Right kidney (tissue), 1 donor: ENCODE data around the gene IRS2.
A peak's percentile ranks its signal among the peaks of the same experiment; 100 is the strongest.
"Not testable (repeated sequence)": the region's sequence is repeated elsewhere in the genome, so short reads cannot be mapped to it uniquely, and the experiment has no call there.

Experiments
- DNase-seq: peaks from one replicate; pipeline ENCODE4 v3.0.0-alpha.2; 2016

IRS2 gene

DNA sequence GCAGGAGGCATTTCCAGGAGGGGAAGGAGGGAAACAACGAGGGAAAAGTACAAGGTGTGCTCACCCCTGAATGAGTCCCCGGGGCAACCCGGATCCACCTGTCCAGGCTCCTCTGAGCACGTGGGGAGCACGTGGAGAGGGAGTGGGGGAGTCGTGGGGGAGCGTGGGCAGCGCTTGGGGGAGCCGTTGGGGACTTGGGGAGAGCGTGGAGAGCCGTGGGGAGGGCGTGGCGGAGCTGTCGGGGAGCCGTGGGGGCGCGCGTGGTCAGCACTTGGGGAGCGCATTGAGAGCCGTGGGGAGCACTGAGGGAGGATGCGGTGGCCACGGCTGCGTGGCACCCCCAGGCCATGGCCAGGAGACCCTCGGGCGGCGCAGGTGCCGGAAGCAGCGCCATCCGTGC, 52.8 kb downstream of the IRS2 start:
- DNase-seq = no peak

DNA sequence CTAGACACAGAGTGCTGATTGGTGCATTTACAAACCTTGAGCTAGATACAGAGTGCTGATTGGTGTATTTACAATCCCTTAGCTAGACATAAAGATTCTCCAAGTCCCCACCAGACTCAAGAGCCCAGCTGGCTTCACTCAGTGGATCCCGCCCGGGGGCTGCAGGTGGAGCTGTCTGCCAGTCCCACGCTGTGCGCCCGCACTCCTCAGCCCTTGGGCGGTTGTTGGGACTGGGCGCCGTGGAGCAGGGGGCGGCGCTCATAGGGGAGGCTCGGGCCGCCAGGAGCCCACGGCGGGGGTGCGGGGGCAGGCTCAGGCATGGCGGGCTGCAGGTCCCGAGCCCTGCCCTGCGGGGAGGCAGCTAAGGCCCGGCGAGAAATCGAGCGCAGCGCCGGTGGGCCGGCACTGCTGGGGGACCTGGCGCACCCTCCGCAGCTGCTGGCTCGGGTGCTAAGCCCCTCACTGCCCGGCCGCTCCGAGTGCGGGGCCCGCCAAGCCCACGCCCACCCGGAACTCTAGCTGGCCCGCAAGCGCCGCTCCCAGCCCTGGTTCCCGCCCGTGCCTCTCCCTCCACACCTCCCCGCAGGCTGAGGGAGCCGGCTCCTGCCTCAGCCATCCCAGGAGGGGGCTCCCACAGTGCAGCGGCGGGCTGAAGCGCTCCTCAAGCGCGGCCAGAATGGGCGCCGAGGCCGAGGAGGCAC, 53.8 kb downstream of the IRS2 start:
- DNase-seq = not testable (repeated sequence)

DNA sequence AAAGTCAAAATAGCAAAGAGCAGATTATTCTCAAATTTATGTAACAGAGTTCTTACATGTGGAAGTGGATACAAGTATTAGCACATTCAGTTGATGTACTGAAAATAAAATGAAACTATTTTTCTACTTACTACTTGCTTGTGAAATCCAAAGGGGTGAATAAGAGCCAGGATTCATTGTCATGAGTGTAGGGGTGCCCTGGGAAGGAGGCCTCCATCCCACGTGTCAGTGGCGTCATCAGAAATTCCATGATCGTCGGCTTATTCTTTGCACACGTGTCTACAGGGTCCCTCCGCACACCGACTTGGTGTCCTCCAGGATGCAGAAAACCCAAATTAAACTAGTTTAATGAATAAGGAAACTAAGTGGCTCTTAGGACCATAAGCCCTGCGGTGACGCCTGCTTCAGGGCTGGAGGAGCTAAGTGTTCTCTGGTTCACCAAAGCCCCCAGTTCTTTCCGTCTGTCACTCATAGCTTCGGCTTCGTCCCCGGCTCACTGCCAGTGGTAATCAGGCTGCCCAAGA, 55.5 kb downstream of the IRS2 start:
- no peak for DNase-seq

DNA sequence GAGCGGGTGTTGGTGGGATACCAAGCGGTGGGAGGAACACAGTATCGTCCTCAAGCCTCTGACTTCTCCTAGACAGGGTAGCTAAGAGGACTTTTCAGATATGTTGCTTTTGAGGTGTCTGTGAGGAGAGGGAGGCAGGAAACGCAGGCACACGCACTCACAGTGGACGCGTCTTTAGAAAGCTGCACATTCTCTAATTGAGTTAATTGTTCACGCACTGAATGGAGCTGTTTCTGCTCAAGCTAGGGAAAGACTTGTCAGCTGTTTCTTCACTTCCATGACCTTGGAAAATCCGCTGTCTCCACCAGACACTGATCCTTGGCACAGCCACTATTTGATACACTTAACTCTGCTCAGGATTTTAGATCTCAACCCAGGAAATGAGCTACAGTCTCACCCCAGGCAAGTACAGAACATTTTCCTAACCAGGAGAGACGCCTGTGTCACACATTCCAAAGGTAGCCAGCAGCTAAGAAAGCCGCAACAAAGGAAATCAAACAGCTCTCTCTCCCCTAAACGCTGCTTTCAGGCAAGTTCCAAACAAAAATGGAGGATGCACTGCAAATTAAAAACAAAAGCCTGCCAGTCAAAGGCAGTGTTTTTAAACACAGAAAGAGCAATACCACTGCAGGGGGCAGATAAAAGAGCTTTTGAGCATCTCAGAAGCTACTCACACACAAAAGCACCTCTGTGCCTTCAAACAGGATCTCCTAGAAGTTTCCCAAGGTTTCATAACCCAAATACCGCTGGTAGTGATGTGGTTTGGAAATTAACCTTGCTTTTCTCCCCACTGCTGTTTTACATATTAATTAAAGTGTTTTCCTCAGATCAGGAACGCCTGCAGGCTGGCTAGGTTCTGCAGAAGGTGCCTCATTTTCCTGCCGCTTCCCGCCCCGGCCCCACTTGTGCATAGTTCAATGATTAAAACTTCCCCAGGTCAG, 57.3 kb downstream of the IRS2 start:
- DNase-seq = peak; percentile 59

DNA sequence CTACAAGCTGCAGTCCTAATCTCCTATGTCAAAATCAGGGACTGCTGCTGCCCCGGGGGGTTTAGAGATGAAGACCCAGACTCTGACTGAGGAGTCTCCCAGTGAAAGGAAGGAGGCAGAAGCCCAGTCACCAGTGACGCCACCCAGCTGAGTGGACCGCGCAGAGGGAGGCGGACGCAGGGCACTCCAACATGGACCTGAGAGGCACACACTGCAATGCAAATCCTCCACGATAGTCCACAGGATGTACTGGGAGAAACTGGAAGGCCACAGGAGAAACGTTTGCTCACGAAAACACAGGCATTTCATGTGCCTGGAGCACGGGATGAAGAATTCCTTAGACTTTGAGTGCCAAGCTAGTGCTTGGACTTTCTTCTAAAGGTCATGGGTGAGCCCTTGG, 58.3 kb downstream of the IRS2 start:
- no peak for DNase-seq

DNA sequence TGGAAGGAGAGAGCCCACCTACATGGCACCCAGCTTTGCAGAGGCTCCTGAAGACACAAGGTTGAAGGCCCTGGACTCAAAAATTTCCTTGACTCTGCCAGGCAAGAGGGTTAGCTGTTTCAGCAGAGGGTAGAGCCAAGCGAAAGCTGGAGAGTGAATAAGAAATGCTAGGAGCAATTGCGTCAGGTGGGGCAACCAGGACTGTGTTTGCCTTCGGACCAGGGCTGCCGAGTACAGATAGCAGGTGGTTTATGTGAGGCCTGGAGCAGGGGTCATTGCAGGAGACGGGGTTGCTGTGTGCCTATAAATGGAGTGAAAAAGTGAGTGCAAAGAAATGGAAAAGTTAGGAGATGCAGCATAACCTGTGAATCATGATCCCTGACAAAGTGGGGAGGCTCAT, 59.1 kb downstream of the IRS2 start:
- no peak for DNase-seq

DNA sequence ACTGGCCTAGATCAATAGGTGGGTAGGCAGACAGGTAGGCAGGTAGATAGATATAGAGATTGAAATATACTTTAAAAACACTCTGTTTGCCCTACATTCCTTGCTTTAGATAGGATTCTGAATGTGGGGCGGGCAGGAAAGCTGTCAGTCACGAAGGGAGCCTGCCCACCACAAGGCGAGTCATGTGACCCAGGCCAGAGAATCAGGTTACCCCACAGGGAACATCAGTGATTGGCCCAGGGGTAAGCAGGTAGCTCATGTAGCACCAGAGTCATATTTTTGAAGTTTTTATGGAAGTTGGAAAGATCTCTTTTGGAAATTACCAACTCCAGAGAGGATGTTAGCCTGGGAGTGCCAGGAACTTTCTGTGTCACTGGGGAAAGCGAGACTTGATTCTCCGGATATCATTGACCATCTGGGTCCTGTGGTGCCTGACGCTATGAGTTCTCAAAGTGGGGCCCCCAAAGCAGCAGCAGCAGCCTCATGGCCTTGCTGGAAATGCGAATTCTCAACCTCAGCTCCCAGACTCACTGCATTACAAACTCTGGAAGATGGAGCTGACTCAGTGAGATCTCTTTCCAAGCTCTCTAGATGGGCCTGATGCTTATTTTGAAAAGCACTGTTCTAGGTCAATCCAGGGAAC, 60.3 kb downstream of the IRS2 start:
- no peak for DNase-seq

DNA sequence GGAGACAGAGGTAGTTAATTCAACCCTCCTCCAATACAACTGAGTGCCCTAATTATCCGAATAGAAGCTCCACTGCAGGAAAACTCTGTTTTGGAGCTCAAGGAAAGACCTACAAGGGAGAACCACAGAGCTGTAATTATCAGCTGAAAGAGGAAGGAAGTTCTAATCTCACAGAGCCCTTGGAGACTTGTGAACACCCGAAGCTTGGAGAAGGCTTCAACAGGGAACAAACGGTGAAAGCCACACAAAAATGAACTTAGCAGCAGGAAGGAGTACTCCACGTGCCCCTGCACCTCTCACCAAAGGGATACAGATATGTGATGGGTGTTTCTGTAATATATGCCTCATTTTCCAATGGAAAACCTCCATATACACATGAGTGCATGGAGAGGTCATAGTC, 61.1 kb downstream of the IRS2 start:
- DNase-seq = no peak

DNA sequence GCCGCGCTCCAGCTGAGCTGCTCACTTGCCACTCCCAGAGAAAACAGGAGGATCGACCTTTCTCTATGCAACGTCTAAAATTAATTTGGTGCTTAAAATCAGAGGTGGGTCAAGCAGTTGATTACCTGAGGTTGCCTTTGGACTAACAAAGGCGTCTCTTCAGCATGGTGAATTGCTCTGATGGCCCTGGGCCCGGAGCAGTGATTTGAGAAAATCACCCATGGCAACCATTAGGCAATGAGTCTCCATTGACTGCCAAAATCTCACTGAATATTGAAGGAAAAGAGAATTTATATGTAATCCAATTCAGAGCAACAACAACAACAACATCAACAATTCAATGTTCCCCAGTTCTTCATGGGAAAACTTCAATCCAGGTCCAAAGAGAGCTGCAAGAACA, 61.8 kb downstream of the IRS2 start:
- DNase-seq = no peak

DNA sequence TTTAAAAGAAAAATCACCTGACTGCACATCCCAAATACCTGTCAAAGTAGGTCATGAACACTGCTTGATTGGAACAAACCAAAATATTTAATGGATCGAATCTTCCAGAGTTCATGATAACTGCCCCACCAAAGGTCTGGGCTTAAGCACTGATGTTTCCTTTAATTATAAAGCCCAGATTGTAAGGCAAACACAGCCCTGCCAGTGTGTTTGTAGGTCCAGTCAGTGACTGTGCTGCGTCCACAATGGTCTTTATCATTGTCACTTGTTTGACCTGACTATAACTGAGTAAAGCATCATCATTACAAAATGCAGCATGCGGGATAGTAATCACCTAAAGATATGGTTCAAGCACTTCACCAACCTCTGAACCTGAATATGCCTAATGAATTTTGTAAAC, 63.3 kb downstream of the IRS2 start:
- no peak for DNase-seq

DNA sequence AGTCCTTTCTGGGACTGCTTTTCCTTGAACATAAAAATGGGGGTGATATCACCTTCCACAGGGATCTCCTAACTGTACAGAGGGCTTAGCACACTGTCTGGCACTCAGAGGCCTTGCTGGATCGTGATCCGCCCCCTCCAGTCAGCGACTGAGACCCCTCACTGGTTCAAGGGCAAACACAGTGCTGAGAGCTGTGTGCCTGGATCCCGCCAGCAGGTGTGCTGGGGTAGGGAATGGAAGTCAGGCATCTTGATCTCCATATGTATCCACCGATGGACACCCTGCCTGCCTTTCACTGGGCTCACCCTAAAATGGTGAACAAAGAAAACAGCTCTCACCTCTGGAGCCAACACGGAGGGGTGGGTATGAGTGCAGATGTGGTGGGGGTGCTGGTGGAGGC, 64.3 kb downstream of the IRS2 start:
- DNase-seq = no peak

DNA sequence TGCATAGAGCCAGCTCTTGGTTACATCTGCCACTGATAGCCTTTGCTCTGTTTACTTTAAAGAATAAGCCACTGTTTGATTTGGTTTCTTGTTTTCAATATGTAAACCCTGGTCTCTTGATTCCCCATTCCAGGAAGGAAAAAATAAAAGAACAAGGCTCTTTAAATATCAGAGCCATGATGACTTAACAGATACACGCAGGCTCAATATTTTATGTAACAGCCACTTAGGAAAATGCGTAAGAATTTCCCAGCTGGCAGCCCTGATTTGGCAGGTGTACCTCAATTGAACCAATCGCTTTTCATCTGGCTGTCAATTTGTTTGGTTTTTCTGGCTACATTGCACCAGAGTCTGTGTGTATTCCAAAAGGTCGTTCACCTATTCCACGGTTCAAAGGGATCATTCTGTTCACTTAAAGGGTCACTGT, 65.6 kb downstream of the IRS2 start:
- no peak for DNase-seq

DNA sequence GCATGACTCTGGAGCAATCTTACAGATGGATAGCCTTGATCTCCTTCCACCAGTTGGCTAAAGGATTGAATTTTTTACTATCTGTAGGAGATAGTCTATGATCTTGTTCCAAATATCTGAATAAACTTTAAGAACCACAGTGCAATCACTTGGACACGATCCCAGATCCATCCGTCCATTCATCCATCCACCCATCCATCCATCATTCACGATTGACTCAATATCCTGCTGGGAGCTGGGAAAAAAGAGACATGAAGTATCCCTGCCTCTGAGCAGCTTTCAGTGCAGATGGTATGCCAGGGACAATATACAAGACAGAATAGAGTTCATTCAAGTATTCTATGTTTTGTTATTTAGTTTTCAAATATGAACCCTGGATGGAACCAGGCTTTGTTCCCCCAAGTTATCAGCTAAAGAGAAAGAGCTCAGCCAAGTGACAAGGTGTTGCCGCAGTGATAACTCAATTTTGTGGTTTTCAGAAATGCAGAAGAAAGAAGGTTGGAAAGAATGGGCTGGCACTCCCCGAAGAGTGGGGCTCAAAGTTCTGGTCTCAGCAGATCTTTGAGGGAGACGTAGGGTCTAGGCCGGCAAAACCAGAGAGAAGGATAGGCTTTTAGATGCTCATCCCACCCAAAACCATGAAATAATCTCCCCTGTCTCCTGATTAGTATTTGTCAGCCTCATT, 66.3 kb downstream of the IRS2 start:
- no peak for DNase-seq

DNA sequence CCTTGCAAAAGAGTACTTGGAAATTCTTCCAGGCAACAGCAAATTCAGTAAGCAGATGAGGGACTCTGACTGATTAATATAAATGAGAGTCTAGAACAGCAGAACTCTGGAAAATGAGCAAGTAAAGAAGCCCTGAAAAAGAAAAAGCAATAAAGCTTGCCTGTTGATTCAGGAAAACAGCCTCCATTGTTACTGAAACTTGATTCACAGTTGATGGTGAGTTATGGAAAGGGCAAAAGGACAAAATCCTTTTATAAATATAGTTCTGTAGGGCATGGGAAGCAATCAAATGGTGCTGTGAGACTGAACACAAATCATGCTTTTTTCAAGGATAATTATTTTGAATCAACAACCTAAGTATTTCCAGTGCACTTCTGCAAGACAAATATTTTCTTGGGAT, 67.7 kb downstream of the IRS2 start:
- DNase-seq = no peak

DNA sequence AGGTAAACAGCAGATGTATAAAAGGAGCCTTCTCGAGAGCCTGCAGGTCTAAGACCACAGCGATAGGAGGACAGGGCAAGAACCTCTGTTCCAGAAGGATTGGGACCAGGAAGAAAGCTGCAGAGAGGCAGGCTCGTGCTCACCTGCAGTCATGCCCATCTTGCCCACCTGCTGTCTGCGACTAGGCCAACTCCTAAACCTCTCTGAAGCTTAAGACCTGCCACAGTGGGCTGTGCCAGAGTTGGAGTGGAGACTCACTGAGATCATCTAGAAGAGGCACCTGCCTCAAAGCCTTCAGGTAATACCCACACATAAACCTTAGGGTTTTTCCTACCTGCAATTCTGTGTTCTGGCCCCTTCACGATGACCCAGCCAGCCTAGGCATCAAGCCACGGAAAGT, 68.7 kb downstream of the IRS2 start:
- DNase-seq = no peak

DNA sequence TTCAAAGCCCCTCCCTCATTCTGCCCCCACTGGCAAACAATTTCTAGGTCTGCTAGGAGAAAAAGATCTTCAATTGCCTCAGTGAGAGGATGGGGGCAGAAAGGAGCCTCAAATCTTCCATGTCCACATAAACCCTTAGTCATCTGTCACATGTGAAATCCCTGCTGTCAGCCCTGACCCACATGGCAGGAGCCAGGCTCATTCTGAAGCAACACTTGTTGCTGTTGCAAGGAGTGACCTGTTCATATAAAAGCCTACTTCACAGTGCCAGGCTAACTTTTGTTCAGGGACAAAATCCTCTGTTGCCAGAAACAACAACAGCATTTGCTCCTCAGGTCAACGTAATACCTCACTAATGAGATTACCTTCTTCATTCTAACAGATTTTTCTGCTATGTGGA, 70.5 kb downstream of the IRS2 start:
- DNase-seq = no peak

DNA sequence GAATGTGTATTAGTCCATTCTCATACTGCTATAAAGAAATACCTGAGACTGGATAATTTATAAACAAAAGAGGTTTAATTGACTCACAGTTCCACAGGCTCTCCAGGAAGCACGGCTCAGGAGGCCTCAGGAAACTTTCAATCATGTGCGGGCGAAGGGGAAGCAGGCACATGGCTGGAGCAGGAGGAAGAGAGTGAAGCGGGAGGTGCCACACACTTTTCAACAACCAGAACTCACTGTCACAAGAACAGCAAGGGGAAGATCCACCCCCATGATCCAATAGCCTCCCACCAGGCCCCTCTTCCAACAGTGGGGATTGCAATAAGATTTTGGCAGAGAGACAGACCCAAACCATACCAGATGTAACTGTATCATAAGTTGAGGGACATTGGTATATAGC, 72.7 kb downstream of the IRS2 start:
- DNase-seq = no peak

DNA sequence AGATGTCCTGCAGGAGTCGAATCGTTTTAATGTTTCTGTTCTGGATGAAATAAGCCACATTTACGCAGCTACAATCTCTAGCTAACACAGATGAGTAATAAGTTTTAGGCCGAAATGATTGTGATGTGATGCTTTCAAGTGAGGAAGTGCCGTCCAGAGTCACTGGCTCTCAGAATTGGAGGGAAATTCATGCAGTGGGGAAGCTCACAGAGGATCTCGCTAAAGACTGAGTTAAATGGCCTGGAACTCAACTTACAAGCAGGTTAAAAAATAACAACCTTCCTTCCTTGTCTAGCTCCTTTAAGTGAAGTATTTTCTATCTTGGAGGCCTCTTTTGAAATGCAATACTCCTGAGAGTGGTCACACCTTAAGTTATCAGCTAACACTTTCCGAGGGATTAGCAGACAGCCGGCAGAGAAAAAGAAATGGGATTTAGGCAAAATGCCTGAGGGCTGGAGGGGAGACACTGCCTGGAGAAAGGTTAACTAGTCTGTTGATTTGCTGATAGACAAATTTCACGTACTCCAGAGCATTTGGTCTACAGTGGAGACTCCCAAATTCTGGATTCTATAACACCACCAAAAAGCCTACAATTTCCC, 74.2 kb downstream of the IRS2 start:
- DNase-seq = no peak

DNA sequence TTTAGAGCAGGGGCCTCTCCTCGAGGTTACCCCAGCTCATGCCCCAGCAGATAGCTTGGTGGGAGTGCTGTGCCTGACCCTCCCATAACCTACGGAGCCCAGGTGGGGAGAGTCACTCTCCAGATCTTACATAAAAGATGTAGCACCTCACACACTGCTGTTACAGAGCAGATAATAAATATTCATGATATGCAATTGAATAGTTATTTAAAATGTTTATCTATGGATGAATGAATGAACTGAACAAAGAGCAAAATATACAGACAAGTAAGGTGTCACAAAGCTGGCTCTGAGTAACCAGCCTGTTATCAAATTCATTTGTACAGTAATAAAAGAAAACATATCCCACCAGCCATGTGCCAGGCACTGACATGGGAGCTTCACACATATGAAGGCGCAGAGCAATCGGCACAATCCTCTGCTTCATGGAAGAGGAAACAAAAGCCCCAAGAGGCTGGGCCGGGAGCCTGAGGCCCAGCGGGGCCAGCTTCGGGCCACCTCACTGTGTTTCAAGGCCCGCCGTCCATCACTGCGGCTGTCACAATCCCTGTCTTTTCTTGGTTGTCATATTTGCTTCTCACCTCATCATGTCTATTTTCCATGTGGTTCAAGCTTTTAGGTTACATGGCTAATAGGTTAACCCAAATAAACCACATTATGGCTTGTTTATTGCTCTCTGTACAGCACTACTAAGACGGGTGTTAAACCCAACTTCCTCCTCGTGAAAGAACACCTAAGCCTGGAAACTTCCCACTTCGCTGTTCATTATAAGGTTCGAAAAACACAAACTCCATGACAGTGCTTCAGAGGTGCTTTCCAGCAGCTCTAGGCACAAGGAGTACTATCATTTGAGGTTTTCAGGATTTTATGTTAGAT, 78.4 kb downstream of the IRS2 start:
- DNase-seq = no peak

DNA sequence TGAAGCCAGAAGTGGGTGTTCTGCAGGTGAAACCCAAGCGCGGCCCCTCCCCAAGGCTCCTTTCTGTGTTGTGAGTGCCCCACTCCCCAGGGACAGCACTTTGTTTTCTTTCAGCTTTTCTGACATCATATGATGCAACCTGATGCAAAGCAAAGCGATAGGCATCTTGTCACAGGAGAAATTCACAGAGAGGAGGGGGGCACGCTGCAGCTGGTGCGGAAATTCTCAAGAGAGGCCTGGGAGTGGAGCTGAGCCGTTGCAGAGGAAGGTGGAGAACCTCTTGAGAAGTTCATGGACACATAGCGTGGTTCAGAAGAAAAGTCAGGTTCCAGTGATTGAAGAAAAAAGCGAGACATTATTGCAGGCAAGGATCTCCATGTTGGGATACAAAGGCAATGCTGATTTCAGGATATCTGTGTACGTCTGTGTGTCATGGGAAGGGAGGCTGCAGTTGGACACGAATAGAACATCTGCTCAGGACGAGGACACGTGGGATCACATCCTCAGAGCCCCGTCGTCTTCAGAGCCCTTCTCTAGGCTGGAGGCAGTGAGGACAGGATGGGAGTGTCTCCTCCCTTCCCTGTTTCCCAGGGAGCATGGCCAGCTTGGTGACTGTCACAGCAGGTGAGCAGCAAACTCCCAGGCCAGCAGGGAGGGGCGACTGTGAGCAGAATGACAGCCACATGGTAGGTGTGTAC, 79.2 kb downstream of the IRS2 start:
- DNase-seq = no peak
